K562 (cell line): ENCODE measurements around the gene KCNA4.

Experiments
- CTCFL ChIP-seq: IDR thresholded peaks from 2 replicates; pipeline ENCODE4 v1.6.1; 2011; ENCODE audit warnings: borderline replicate concordance, low read depth, mild to moderate bottlenecking, moderate library complexity, low read length; ENCODE audit not compliant: insufficient read depth, poor library complexity, severe bottlenecking
- E2F1 ChIP-seq: sonication (generic); formaldehyde crosslinking; IDR thresholded peaks from 2 replicates; pipeline ENCODE4 v1.8.1; 2023; ENCODE audit warnings: mild to moderate bottlenecking, missing genetic modification reagents, moderate library complexity
- EP300 ChIP-seq: IDR thresholded peaks from 2 replicates; pipeline ENCODE4 v1.6.1; 2012; ENCODE audit warnings: low read length, improper control_type of control experiment
- KLF10 ChIP-seq: fragments of 250-450 bp; sonication (Bioruptor Pico); IDR thresholded peaks from 2 replicates; pipeline ENCODE4 v1.6.1; 2021; ENCODE audit warnings: matching md5 sums
- POLR2A ChIP-seq: fragments of 450-650 bp; conservative IDR thresholded peaks from 2 replicates; pipeline ENCODE4 v1.6.1; 2016
- RBM39 ChIP-seq: fragments of 200-400 bp; formaldehyde crosslinking; optimal IDR thresholded peaks from 2 replicates; pipeline ENCODE3; 2018; ENCODE audit warnings: low read depth, low read length
- TAF1 ChIP-seq: IDR thresholded peaks from 2 replicates; pipeline ENCODE4 v1.6.1; 2011; ENCODE audit warnings: mild to moderate bottlenecking, low read length, moderate library complexity; ENCODE audit not compliant: insufficient read depth, control insufficient read depth, severe bottlenecking; ENCODE audit errors: extremely low read depth
- ZHX1 ChIP-seq: fragments of 150-350 bp; conservative IDR thresholded peaks from 2 replicates; pipeline ENCODE4 v1.6.1; 2014; ENCODE audit warnings: low read length
- TF ChIP-seq, protein P1 (sequence below): conservative IDR thresholded peaks from 2 replicates; pipeline ENCODE4 v1.6.1; 2011; ENCODE audit warnings: low read depth, mild to moderate bottlenecking, low read length; ENCODE audit not compliant: control insufficient read depth

DNA sequence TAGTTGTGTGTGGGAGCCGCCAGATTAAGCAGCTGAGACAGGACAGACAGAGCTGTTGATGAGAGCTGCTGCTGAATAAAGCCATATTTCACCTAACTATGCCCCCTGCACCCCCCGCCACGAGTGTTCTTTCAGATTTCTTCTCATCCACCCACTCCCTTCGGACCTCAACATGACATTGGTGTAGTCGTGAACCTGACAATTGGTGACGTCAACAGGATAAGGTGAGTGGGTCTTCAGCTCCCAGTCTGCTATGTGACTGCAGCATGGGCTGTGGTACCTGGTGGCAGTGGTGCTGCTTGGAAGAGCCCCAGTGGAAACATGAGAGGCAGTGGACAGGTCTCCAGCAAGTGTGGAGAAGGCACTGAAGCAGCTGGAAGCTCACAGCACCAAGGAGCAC is 28.3 kb upstream of the KCNA4 start:
- TF ChIP-seq E2F1 (no peak), EP300 (no peak), TAF1 (no peak), ZHX1 (no peak), RBM39 (no peak), KLF10 (no peak), CTCFL (no peak), POLR2A (no peak)
- TF ChIP-seq, protein P1, sequence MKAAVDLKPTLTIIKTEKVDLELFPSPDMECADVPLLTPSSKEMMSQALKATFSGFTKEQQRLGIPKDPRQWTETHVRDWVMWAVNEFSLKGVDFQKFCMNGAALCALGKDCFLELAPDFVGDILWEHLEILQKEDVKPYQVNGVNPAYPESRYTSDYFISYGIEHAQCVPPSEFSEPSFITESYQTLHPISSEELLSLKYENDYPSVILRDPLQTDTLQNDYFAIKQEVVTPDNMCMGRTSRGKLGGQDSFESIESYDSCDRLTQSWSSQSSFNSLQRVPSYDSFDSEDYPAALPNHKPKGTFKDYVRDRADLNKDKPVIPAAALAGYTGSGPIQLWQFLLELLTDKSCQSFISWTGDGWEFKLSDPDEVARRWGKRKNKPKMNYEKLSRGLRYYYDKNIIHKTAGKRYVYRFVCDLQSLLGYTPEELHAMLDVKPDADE: no peak
